AG09319 (cell line): ENCODE data around the gene DGAT2L6.

Experiments used
- DNase-seq: peaks from one replicate; pipeline ENCODE4 v3.0.0-alpha.2; 2010; ENCODE audit warnings: low read depth; ENCODE audit errors: extremely low read depth
- CTCF ChIP-seq: IDR thresholded peaks from 2 replicates; pipeline ENCODE4 v1.5.1; 2011; ENCODE audit warnings: low read depth, mild to moderate bottlenecking, inconsistent platforms, low read length, moderate library complexity

Gene DGAT2L6

GRCh38 chrX:70169281-70169680 is 8.0 kb upstream of the DGAT2L6 start:
- no peak for DNase-seq
- TF ChIP-seq CTCF, result no peak

GRCh38 chrX:70171624-70172023 is 5.7 kb upstream of the DGAT2L6 start:
- no peak for TF ChIP-seq CTCF
- no peak for DNase-seq

GRCh38 chrX:70172221-70172620 is 5.1 kb upstream of the DGAT2L6 start:
- TF ChIP-seq CTCF, result no peak
- DNase-seq, result no peak

GRCh38 chrX:70172964-70173363 is 4.3 kb upstream of the DGAT2L6 start:
- no peak for TF ChIP-seq CTCF
- DNase-seq, result no peak

GRCh38 chrX:70174754-70175153 is 2.5 kb upstream of the DGAT2L6 start:
- DNase-seq, result no peak
- no peak for TF ChIP-seq CTCF

GRCh38 chrX:70175338-70175737 is 1.9 kb upstream of the DGAT2L6 start:
- TF ChIP-seq CTCF, result no peak
- no peak for DNase-seq

- TF ChIP-seq CTCF, result no peak
- DNase-seq, result no peak
Measured at GRCh38 chrX:70183091-70183490, 5.8 kb downstream of the DGAT2L6 start.
